SH-SY5Y (cell line): ENCODE data around the gene FAM177B.

Experiments
- GATA2 ChIP-seq: IDR thresholded peaks from 2 replicates; pipeline ENCODE4 v1.6.1; 2011; ENCODE audit warnings: mild to moderate bottlenecking, low read depth, low read length
- GATA3 ChIP-seq: IDR thresholded peaks from 2 replicates; pipeline ENCODE4 v1.6.1; 2011; ENCODE audit warnings: low read depth, mild to moderate bottlenecking, low read length, moderate library complexity

GRCh38 chr1:222709700-222710153 is 27.3 kb upstream of the FAM177B start:
- TF ChIP-seq GATA2 = 0 out of 2 replicates have a peak, but pooled peaks have one; percentile 10
- no peak for TF ChIP-seq GATA3
